SK-MEL-5 (cell line): Measurements from ENCODE around the gene SSBP3. TPM values are rescaled to one million over a fixed set of nuclear protein-coding genes. Genes with fewer than 3 reads are reported as not detected.

Experiments used
- DNase-seq: peaks from one replicate; pipeline ENCODE4 v3.0.0-alpha.2; 2016; ENCODE audit warnings: low read depth, low spot score
- in situ Hi-C: cut with HindIII; loops from 2 replicates; pipeline ENCODE4 v1.10.0; 2016; ENCODE audit warnings: low sequenced_read_pairs, high pct_unique_total_duplicates, low pct_unique_long_range_greater_than_20kb
- total RNA-seq: library from RNA; depleted of rRNA; stranded (reverse); fragments of >200 nt; shearing (Covaris generic); gene quantifications from 2 replicates; pipeline ENCODE4 v1.2.3, GENCODE V29; 2014

SSBP3 gene
- total RNA-seq, 1 experiment from 2014 or later, result 3.7 TPM

DNA sequence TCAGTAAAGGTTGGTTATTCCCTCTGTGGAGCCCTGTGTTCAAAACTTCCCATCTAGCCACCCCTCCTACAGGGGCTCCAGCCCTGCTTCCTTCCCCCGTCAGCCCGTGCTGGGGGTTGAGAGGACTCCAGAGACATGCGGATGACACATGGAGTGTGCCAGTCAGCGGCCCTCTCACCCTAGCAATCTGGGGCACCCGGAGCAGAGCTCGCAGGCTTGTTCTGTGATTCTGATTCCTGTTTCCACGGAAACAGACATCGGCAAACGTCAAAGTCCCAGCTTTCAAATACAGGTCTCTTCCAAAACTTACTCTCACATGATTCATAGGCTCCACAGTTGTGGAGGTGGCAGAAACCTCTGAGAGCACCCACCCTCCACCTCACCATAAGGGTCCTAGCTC lies 9.8 kb upstream of the SSBP3 start:
- DNase-seq, result no peak
- in situ Hi-C loops, result no loop called here

- in situ Hi-C loops, result no loop called here
- DNase-seq, result no peak
Measured at GRCh38 chr1:54415533-54415932, 9.3 kb upstream of the SSBP3 start.

GRCh38 chr1:54413732-54414131 lies 7.5 kb upstream of the SSBP3 start:
- DNase-seq, result no peak
- in situ Hi-C loops, result no loop called here

DNA sequence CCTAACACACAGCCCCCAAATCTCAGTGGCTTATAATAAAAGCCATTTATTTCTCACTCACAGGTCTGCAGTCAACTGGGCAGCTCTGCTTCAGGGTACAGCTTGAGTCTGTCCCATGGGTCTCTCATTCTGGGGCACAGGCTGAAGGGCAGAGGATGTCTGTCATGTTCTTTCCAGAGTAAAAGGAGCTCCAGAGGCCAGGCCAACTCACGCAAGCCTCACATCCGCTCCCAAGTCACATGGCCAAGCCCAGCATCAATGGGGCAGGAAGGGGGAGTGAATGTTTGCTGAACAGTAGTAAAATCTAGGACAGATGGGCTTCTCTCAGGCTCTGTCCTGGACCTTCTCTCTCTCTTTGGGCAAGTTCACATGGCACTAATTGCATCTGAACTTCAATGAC lies 7.1 kb upstream of the SSBP3 start:
- in situ Hi-C loops, result no loop called here
- DNase-seq, result peak; percentile 61

- in situ Hi-C loops, result no loop called here
- no peak for DNase-seq
Measured at GRCh38 chr1:54410359-54410758, 4.2 kb upstream of the SSBP3 start.

GRCh38 chr1:54409156-54410142 lies 3.3 kb upstream of the SSBP3 start:
- in situ Hi-C loops, result no loop called here
- no peak for DNase-seq

GRCh38 chr1:54408147-54409066 lies 2.2 kb upstream of the SSBP3 start:
- in situ Hi-C loops, result no loop called here
- no peak for DNase-seq

DNA sequence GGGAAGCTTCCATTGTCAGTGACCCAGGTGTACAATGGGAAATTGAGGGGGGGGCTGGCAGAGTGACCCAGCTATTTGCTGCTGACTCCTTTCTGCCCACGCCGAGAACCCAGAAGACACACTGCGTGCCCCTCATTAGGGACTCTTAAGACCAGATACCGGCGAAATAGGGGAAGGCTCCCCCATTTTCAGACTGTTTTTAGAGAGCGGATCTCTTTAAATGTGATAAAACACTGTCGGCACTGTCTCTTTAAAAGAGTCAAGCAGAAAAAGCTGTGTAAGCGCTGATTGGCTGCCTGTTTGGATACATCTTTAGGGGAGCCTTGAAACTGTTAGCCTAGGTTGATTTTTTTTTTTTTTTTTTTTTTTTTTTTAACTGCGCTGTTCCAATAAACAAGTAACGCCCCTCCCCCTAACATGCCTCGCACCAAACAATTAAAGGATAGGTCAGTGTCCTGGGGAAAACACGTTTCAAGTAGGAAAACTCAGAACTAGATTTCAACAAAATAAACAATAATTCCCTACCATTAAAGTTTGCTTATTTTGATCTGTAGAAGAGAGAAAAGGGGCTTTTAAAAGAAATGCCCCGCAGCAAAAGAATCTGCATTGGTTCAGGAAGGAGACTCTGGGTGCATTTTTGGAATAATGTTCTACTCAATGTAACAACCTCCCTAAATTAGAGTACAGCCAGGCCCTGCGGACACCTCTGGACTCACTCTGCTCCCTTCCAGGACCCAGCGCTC lies 1.4 kb upstream of the SSBP3 start:
- in situ Hi-C loops, result no loop called here
- peak; percentile 90 for DNase-seq

DNA sequence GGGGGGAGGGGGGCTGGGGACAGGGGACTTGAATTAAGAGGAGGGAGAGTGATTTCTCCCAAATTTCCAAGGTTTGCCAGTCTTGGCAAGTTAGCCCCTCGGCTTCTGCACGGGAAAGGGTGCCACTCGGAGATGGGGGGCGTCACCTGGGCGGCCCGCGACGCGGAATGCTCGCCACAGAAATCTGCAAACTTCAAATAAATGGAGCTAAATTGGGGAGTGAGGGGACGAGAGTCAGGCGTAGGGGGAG lies 885 bp upstream of the SSBP3 start:
- in situ Hi-C loops, result no loop called here
- DNase-seq, result no peak

GRCh38 chr1:54405898-54406293 lies 298 bp downstream of the SSBP3 start:
- no peak for DNase-seq
- in situ Hi-C loops, result no loop called here

GRCh38 chr1:54404939-54405897 lies 976 bp downstream of the SSBP3 start:
- in situ Hi-C loops, result no loop called here
- no peak for DNase-seq

DNA sequence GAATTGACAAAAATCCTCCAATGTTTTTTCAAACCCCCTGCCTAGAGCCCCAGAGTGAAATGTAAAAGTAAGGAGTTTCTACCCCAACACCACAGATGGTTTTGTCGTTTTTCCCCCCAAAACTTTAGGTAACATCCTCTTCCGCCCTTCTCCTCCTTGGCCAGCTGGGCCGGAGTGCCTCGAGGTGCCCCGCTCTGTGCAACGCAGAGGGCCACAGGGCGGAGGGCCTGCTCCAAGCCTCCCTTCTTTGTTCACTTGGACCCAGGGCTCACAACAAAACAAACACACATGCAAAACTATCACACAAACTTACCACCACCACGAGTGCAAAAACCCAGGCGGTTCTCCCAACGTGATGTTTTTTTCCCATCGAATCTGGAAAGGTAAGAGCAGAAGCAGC lies 1.9 kb downstream of the SSBP3 start:
- in situ Hi-C loops, result no loop called here
- DNase-seq, result no peak

GRCh38 chr1:54403808-54404261 lies 2.4 kb downstream of the SSBP3 start:
- in situ Hi-C loops, result no loop called here
- no peak for DNase-seq

DNA sequence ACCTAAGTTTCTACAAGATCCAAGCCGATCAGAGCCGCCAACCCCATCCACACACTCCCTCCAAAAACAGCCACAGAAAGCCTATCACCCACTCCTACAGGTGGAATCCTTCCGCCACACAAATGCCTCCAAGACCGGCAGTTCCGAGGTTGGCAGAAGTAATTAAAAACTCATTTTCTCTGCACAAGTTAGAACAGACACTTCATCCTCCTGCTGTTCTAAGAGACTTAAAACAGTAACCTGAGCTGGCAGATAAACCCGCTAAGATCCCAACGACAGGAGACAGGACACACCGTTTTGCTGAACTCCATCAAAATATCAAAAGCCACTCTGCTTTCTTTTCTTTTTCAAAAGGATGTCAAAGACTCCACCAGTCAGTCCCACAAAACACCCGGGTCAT lies 2.8 kb downstream of the SSBP3 start:
- no peak for DNase-seq
- in situ Hi-C loops, result no loop called here

GRCh38 chr1:54402896-54403295 lies 3.3 kb downstream of the SSBP3 start:
- DNase-seq, result no peak
- in situ Hi-C loops, result no loop called here

GRCh38 chr1:54401799-54402198 lies 4.4 kb downstream of the SSBP3 start:
- in situ Hi-C loops, result no loop called here
- no peak for DNase-seq

GRCh38 chr1:54400329-54400728 lies 5.9 kb downstream of the SSBP3 start:
- in situ Hi-C loops, result no loop called here
- no peak for DNase-seq
